Measurements from ENCODE around the gene AKAP9. TPM values are rescaled to one million over a fixed set of nuclear protein-coding genes. Genes with fewer than 3 reads are reported as not detected.
A peak's percentile ranks its signal among the peaks of the same experiment; 100 is the strongest.

The AKAP9 gene
- total and polyA plus RNA-seq, 2 donors (not counting 3 experiments of a cell fraction or from before 2014, with no cell fraction given) = 9.5 to 51.6 TPM

GRCh38 chr7:91940171-91940570 lies 491 bp upstream of the AKAP9 start:
- intact Hi-C loops (cut with micrococcal nuclease) (loop anchor here (1.0 to 2.0 kb wide), 3 partner anchors 22 to 509 kb away; partner anchors contain the start of gene MTERF1), dilution Hi-C loops (cut with MboI; ENCODE audit: extremely low pct_ligation_motif_present, low sequenced_read_pairs) (no loop called here)
- DNase-seq (ENCODE audit: low read depth, low spot score) (peak; percentile 46), FAIRE-seq (no peak)
- H3K4me1 ChIP-seq (ENCODE audit: control insufficient read depth, extremely low read depth, insufficient read depth, low read length) = peaks cover 16% of the 10 kb centered on the region
- H3K9me3 ChIP-seq (replicated peaks; ENCODE audit: control insufficient read depth, insufficient read depth, low read length) = no peaks in the 10 kb centered on the region
- no peaks in the 10 kb centered on the region for H4K20me1 ChIP-seq (replicated peaks; ENCODE audit: control insufficient read depth, extremely low read depth, insufficient read depth, low read length)
- ChIA-PET CTCF (interaction anchor here (0.6 to 4.7 kb wide), 6 partner anchors 9 to 484 kb away, joined by 3 to 30 read pairs (median 6); partner anchors contain the start of gene MTERF1), POLR2A (interaction anchor here (0.6 to 0.7 kb wide), 2 partner anchors 197 to 1176 kb away, joined by 3 to 8 read pairs; no protein-coding TSS in a partner anchor)
- H3K4me2 ChIP-seq (ENCODE audit: insufficient read depth, low read length) = peak overlapping the region; percentile 89
- BruUV-seq (replicated peaks) = TSS peak; percentile 81
- H3K4me3 ChIP-seq (replicated peaks in 1 of 3; ENCODE audit: insufficient read depth in 1 of 3, low read depth in 1 of 3, low read length in 3 of 3) = peak overlapping the region; percentile 84 to 95 (median 94)
- no peaks in the 10 kb centered on the region for H3K36me3 ChIP-seq (ENCODE audit: control insufficient read depth in 2 of 2, extremely low read depth in 1 of 2, insufficient read depth in 2 of 2, low read length in 2 of 2)
- peak overlapping the region; percentile 92 for H2AFZ ChIP-seq (ENCODE audit: low read depth, low read length)
- H3K9me1 ChIP-seq (replicated peaks; ENCODE audit: control insufficient read depth, extremely low read depth, insufficient read depth, low read length) = no peaks in the 10 kb centered on the region
- no peaks in the 10 kb centered on the region for H3K27me3 ChIP-seq (ENCODE audit: control insufficient read depth in 2 of 2, insufficient read depth in 2 of 2, low read length in 2 of 2)
- TF ChIP-seq POLR2AphosphoS5 (IDR thresholded peaks at IDR 0.05; ENCODE audit: insufficient read depth, low read depth, low read length) (no peak), MAX (IDR thresholded peaks at IDR 0.05; ENCODE audit: insufficient read depth, insufficient read length) (no peak), JUN (IDR thresholded peaks at IDR 0.05; ENCODE audit: borderline replicate concordance, insufficient read depth, insufficient read length, low read depth) (no peak), GATA2 (IDR thresholded peaks at IDR 0.05; ENCODE audit: insufficient read depth, insufficient read length, low read depth, low read length) (no peak), CTCF (IDR thresholded peaks at IDR 0.05; ENCODE audit: extremely low read depth in 1 of 2, insufficient read depth in 1 of 2, low read depth in 1 of 2, low read length in 2 of 2) (no peak), MYC (IDR thresholded peaks at IDR 0.05; ENCODE audit: low read depth, low read length) (no peak), POLR2A (IDR thresholded peaks at IDR 0.05; ENCODE audit: low read depth, low read length) (no peak), FOS (IDR thresholded peaks at IDR 0.05; ENCODE audit: borderline replicate concordance, insufficient read depth, low read length) (no peak)
- peak overlapping the region; percentile 92 for H3K9ac ChIP-seq (replicated peaks; ENCODE audit: extremely low read depth, insufficient read depth, low read length)
- peaks cover 19% of the 10 kb centered on the region for H3K79me2 ChIP-seq (ENCODE audit: control insufficient read depth, insufficient read depth, low read length)
- H3K27ac ChIP-seq (ENCODE audit: insufficient read depth, low read depth, low read length) = peak overlapping the region; percentile 62

Measured in endothelial cell of umbilical vein (primary cell).